Lower leg skin (tissue), 4 donors: ENCODE results near the gene CTDSPL. TPM values are rescaled to one million over a fixed set of nuclear protein-coding genes. Genes with fewer than 3 reads are reported as not detected.

Source experiments
- DNase-seq, 2 donors: peaks; one replicate each; pipeline ENCODE4 v3.0.0-alpha.2; 2019; ENCODE audit warnings: low spot score in 2 of 2
- H3K4me3 ChIP-seq: fragments of 200-600 bp; sonication (generic); 2 replicates; pipeline ENCODE4 v1.5.1; 2017; ENCODE audit warnings: mild to moderate bottlenecking, low read depth; ENCODE audit not compliant: poor library complexity, severe bottlenecking
- POLR2A ChIP-seq, 2 donors: fragments of 450-650 bp; IDR thresholded peaks; one replicate each; pipeline ENCODE4 v1.6.1; 2016 to 2017; ENCODE audit warnings: antibody characterized with exemption in 2 of 2, mild to moderate bottlenecking in 1 of 2, moderate library complexity in 1 of 2
- WGBS, 2 donors: methylation state at CpG; one replicate each; pipeline ENCODE4 v1.1.5; 2018; 5-methylcytosine and 5-hydroxymethylcytosine counted together
- intact Hi-C: fragments of 100-400 bp; cut with DNase I; formaldehyde crosslinking; loops from one replicate; pipeline ENCODE4 v1.15.0; 2023; ENCODE audit warnings: low total_unique reads
- total RNA-seq, 4 donors: library from RNA; depleted of rRNA; stranded (reverse); fragments of >200 nt; gene quantifications; one replicate each; pipeline ENCODE4 v1.1.0, GENCODE V29; 2016
- TF ChIP-seq, protein P1 (sequence below), 3 donors: fragments of 450-650 bp; IDR thresholded peaks; one replicate each; pipeline ENCODE4 v1.5.1; 2016; ENCODE audit warnings: antibody characterized with exemption in 3 of 3, mild to moderate bottlenecking in 3 of 3, moderate library complexity in 2 of 3

The CTDSPL gene
- total RNA-seq, 4 donors from 2014 or later = 59.8 to 97.5 (median 94.6) TPM

DNA sequence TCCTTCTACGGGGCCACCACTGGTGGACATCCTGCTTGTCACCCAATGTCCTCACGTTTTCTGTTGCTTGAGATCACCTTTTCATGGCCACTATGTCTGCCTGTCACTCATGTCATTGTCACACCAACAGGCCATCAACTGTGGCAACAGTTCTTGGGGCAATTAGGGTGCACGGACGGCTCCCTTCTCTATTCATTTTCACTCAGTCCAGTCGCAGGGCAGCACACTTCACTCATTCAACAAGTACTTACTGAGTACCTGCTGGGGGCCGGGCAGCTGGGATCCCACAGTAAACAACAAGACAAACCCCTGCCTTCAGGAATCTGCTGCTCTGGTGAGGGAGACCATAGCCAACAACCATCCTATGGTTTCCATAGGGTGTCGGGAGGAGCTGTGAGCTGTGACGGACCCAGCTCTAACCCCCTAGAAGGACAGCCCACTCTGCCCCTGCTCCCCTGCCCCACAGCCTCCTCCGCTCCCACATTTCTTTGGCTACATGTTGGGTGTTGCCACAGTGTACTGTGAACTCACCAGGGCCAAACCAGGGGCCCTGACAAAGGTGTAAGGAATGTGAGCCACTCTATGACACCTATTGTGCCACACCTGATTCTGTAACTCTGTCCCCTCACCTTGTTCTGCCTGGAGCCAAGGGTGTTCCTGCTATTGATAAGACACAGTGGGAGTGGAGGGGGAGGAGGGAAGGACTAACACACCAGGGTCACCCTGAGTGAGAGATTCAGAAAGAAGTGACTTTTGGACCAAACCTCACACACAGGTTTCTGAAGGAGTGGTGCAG is 130.8 kb downstream of the CTDSPL start:
- peak in 1 of 2 donors; percentile 80 for DNase-seq

GRCh38 chr3:37993067-37993455 is 131.4 kb downstream of the CTDSPL start:
- WGBS, 2 donors = 84% methylated on average over 8 of the region's 8 CpGs
- intact Hi-C loops = no loop called here
- no peak for TF ChIP-seq POLR2A (IDR thresholded peaks at IDR 0.05)
- TF ChIP-seq, protein P1, sequence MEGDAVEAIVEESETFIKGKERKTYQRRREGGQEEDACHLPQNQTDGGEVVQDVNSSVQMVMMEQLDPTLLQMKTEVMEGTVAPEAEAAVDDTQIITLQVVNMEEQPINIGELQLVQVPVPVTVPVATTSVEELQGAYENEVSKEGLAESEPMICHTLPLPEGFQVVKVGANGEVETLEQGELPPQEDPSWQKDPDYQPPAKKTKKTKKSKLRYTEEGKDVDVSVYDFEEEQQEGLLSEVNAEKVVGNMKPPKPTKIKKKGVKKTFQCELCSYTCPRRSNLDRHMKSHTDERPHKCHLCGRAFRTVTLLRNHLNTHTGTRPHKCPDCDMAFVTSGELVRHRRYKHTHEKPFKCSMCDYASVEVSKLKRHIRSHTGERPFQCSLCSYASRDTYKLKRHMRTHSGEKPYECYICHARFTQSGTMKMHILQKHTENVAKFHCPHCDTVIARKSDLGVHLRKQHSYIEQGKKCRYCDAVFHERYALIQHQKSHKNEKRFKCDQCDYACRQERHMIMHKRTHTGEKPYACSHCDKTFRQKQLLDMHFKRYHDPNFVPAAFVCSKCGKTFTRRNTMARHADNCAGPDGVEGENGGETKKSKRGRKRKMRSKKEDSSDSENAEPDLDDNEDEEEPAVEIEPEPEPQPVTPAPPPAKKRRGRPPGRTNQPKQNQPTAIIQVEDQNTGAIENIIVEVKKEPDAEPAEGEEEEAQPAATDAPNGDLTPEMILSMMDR (IDR thresholded peaks at IDR 0.05) = no peak
- DNase-seq = no peak
- H3K4me3 ChIP-seq = no peak overlapping the region

More for the DNA sequence above, 130.8 kb downstream of the CTDSPL start:
- WGBS, 2 donors = 88 to 94% methylated on average over 9 of the region's 9 CpGs
- no peak overlapping the region for H3K4me3 ChIP-seq
- intact Hi-C loops = no loop called here
- TF ChIP-seq POLR2A (IDR thresholded peaks at IDR 0.05) = no peak
- TF ChIP-seq, protein P1 (IDR thresholded peaks at IDR 0.05) = no peak

DNA sequence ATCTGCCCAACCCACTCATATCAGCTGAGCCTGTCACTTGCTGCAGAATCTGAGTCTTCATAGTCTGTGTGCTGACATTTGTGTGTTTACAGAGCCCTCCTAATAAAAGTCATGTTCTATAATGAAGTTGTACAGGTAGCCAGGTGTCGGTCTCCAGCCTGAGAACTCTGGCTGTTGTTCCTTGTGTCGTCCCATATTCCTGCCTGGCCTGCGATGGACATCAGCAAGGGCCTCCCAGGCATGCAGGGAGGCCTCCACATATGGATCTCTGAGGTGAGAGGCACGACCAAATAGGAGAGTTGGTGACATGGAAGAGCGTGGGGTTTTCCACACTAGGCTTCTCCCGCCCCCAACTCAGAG is 131.8 kb downstream of the CTDSPL start:
- peak overlapping the region; percentile 46 for H3K4me3 ChIP-seq
- DNase-seq = no peak
- intact Hi-C loops = no loop called here
- 40 to 44% methylated on average over 6 of the region's 6 CpGs for WGBS, 2 donors
- TF ChIP-seq, protein P1 (IDR thresholded peaks at IDR 0.05) = no peak
- no peak for TF ChIP-seq POLR2A (IDR thresholded peaks at IDR 0.05)

- intact Hi-C loops = no loop called here
- WGBS, 2 donors = 1 to 3% methylated on average over 41 to 45 of the region's 49 CpGs
- peak overlapping the region; percentile 46 for H3K4me3 ChIP-seq
- TF ChIP-seq POLR2A (IDR thresholded peaks at IDR 0.05) = no peak
- DNase-seq = peak; percentile 75 to 97
Measured at GRCh38 chr3:37993820-37994638, 132.3 kb downstream of the CTDSPL start.

- WGBS, 2 donors = 16 to 19% methylated on average over 2 of the region's 2 CpGs
- no peak for DNase-seq
- intact Hi-C loops = no loop called here
- no peak for TF ChIP-seq POLR2A (IDR thresholded peaks at IDR 0.05)
- TF ChIP-seq, protein P1 (IDR thresholded peaks at IDR 0.05) = no peak
- H3K4me3 ChIP-seq = peak overlapping the region; percentile 46
Measured at GRCh38 chr3:37994639-37994972, 132.9 kb downstream of the CTDSPL start.
